ENCODE data around the gene ANGPTL4.

DNA sequence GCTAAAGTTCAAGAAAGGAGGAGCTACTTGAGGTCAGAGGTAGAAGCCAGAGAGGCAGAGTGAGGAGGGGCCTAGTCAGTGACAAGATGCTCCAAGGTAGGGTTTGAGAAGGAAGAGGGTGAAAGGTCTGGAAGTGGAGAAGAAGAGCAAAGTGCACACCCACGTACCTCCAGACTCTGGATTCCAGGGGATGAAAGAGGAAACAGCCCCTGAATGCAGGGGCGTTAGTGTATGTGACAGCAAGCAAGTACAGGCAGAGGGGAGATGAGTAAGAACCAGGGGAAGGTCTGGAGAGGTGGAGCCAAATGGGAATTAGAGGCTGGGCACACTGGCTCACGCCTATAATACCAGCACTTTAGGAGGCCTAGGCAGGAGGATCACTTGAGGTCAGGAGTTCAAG lies 34.0 kb upstream of the ANGPTL4 start:
- TF ChIP-seq, protein P1, sequence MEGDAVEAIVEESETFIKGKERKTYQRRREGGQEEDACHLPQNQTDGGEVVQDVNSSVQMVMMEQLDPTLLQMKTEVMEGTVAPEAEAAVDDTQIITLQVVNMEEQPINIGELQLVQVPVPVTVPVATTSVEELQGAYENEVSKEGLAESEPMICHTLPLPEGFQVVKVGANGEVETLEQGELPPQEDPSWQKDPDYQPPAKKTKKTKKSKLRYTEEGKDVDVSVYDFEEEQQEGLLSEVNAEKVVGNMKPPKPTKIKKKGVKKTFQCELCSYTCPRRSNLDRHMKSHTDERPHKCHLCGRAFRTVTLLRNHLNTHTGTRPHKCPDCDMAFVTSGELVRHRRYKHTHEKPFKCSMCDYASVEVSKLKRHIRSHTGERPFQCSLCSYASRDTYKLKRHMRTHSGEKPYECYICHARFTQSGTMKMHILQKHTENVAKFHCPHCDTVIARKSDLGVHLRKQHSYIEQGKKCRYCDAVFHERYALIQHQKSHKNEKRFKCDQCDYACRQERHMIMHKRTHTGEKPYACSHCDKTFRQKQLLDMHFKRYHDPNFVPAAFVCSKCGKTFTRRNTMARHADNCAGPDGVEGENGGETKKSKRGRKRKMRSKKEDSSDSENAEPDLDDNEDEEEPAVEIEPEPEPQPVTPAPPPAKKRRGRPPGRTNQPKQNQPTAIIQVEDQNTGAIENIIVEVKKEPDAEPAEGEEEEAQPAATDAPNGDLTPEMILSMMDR (IDR thresholded peaks at IDR 0.05): no peak
- no peak for TF ChIP-seq EZH2 (IDR thresholded peaks at IDR 0.05)
